ENCODE data around the gene PRSS36.

The PRSS36 gene

DNA sequence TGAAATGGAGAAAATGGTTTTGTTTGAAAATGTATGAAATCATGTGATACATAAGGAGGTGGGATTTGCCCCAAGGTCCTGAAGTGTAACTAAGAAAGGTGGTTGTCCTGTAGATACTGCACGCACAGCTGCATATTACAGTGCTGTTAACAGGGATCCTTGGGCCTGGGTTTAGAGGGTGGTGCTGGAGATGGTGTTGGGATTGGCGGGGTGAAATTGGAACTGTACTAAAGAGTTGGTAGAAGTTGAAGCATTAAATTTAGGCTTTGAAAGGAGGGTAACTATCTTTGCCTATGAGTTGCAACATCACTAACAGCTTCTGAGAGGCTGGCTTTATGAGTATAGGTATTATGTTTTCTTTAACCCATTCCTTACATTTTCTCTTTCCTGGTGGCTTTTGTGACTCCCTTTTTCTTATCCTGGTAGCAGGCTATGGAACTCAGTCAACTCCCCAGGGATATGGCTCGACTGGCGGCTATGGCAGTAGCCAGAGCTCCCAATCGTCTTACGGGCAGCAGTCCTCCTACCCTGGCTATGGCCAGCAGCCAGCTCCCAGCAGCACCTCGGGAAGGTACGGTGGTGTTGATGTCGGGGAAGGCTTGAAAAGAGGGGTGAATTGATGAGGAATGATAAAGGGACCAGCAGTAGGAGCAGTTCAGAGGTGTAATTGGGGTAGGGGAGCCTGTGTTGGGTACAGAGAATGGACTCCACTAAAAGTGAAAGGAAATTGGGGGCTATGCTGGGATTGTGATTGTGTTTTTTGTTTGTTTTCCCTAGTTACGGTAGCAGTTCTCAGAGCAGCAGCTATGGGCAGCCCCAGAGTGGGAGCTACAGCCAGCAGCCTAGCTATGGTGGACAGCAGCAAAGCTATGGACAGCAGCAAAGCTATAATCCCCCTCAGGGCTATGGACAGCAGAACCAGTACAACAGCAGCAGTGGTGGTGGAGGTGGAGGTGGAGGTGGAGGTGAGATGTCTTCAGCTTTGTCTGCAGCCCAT, 33.9 kb upstream of the PRSS36 start:
- peak in 1 of 2 experiments; percentile 58 for DNase-seq (ENCODE audit: low read depth in 1 of 2, low spot score in 1 of 2)
- H3K4me3 ChIP-seq (replicated peaks; ENCODE audit: insufficient read depth, low read length): peak overlapping the region; percentile 74
- peak overlapping the region; percentile 36; the same call in 1 of the 2 replicates for H3K27ac ChIP-seq (replicated peaks)
- peak; percentile 20; the same call in 1 of the 2 replicates for TF ChIP-seq POLR2AphosphoS5 (IDR thresholded peaks at IDR 0.05; ENCODE audit: low read depth)
- no peak for TF ChIP-seq SPI1 (IDR thresholded peaks at IDR 0.05; ENCODE audit: borderline replicate concordance, low read depth)
- TF ChIP-seq, protein P1, sequence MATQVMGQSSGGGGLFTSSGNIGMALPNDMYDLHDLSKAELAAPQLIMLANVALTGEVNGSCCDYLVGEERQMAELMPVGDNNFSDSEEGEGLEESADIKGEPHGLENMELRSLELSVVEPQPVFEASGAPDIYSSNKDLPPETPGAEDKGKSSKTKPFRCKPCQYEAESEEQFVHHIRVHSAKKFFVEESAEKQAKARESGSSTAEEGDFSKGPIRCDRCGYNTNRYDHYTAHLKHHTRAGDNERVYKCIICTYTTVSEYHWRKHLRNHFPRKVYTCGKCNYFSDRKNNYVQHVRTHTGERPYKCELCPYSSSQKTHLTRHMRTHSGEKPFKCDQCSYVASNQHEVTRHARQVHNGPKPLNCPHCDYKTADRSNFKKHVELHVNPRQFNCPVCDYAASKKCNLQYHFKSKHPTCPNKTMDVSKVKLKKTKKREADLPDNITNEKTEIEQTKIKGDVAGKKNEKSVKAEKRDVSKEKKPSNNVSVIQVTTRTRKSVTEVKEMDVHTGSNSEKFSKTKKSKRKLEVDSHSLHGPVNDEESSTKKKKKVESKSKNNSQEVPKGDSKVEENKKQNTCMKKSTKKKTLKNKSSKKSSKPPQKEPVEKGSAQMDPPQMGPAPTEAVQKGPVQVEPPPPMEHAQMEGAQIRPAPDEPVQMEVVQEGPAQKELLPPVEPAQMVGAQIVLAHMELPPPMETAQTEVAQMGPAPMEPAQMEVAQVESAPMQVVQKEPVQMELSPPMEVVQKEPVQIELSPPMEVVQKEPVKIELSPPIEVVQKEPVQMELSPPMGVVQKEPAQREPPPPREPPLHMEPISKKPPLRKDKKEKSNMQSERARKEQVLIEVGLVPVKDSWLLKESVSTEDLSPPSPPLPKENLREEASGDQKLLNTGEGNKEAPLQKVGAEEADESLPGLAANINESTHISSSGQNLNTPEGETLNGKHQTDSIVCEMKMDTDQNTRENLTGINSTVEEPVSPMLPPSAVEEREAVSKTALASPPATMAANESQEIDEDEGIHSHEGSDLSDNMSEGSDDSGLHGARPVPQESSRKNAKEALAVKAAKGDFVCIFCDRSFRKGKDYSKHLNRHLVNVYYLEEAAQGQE (IDR thresholded peaks at IDR 0.05; ENCODE audit: insufficient replicate concordance, low read depth): peak; percentile 46
- no peak for TF ChIP-seq GABPA (IDR thresholded peaks at IDR 0.05; ENCODE audit: low read depth)
- TF ChIP-seq, protein P2, sequence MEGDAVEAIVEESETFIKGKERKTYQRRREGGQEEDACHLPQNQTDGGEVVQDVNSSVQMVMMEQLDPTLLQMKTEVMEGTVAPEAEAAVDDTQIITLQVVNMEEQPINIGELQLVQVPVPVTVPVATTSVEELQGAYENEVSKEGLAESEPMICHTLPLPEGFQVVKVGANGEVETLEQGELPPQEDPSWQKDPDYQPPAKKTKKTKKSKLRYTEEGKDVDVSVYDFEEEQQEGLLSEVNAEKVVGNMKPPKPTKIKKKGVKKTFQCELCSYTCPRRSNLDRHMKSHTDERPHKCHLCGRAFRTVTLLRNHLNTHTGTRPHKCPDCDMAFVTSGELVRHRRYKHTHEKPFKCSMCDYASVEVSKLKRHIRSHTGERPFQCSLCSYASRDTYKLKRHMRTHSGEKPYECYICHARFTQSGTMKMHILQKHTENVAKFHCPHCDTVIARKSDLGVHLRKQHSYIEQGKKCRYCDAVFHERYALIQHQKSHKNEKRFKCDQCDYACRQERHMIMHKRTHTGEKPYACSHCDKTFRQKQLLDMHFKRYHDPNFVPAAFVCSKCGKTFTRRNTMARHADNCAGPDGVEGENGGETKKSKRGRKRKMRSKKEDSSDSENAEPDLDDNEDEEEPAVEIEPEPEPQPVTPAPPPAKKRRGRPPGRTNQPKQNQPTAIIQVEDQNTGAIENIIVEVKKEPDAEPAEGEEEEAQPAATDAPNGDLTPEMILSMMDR (IDR thresholded peaks at IDR 0.05; ENCODE audit: insufficient read depth, low read length): no peak
- H3K27me3 ChIP-seq (ENCODE audit: insufficient read depth, poor library complexity, severe bottlenecking): no peaks in the 10 kb centered on the region

GRCh38 chr16:31182391-31182790, 32.5 kb upstream of the PRSS36 start:
- H3K27ac ChIP-seq (replicated peaks): peak overlapping the region; percentile 100
- TF ChIP-seq POLR2AphosphoS5 (IDR thresholded peaks at IDR 0.05; ENCODE audit: low read depth) (no peak), SPI1 (IDR thresholded peaks at IDR 0.05; ENCODE audit: borderline replicate concordance, low read depth) (no peak), GABPA (IDR thresholded peaks at IDR 0.05; ENCODE audit: low read depth) (no peak)
- TF ChIP-seq, protein P1 (IDR thresholded peaks at IDR 0.05; ENCODE audit: insufficient replicate concordance, low read depth): no peak
- TF ChIP-seq, protein P2 (IDR thresholded peaks at IDR 0.05; ENCODE audit: insufficient read depth, low read length): no peak
- peak overlapping the region; percentile 74 for H3K4me3 ChIP-seq (replicated peaks; ENCODE audit: insufficient read depth, low read length)

DNA sequence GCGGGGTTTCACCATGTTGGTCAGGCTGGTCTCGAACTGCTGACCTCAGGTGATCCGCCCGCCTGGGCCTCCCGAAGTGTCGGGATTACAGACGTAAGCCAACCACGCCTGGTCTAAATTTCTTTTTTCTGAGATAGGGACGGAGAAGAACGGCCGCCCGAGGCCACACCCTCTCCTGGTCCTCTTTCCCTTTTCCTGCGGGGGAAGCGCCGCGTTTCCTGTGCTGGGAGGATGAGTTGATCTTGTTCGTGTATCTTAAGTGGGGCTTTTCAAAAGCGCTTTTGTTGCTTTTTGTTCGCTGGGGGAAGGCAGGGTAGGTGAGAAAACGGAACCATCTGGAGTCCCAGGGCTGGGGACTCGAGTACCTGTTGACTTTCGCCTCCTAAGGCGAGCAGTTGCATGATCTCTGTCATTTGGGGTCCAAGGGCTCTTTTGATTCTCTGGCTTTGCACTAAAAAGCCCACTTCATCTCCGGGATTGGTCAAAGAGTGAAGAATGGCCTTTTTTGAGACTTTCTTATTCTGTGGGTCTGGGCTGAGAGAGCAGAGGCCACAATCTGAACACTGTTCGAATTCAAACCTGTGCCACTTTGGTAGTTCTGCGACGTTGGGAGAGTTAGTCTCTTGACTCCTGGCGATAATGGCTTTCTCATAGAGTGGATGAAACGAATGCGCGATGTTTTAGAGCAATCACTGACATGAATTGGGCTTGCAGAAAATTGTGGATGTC, 31.4 kb upstream of the PRSS36 start:
- peak overlapping the region; percentile 100 for H3K27ac ChIP-seq (replicated peaks)
- TF ChIP-seq, protein P1 (IDR thresholded peaks at IDR 0.05; ENCODE audit: insufficient replicate concordance, low read depth): no peak
- 0 out of 2 replicates have a peak, but pooled peaks have one; percentile 2 for TF ChIP-seq SPI1 (IDR thresholded peaks at IDR 0.05; ENCODE audit: borderline replicate concordance, low read depth)
- peak; percentile 39 to 41 for DNase-seq (ENCODE audit: low read depth in 1 of 2, low spot score in 1 of 2)
- peak overlapping the region; percentile 74 for H3K4me3 ChIP-seq (replicated peaks; ENCODE audit: insufficient read depth, low read length)
- no peaks in the 10 kb centered on the region for H3K27me3 ChIP-seq (ENCODE audit: insufficient read depth, poor library complexity, severe bottlenecking)

More at GRCh38 chr16:31182391-31182790, 32.5 kb upstream of the PRSS36 start:
- no peaks in the 10 kb centered on the region for H3K27me3 ChIP-seq (ENCODE audit: insufficient read depth, poor library complexity, severe bottlenecking)
- DNase-seq (ENCODE audit: low read depth in 1 of 2, low spot score in 1 of 2): peak in 1 of 2 experiments; percentile 35

All from HL-60 (cell line).